Astrocyte (in vitro differentiated cells and primary cell): ENCODE measurements around the gene NPC1L1.

Experiments used
- EZH2 ChIP-seq: IDR thresholded peaks from 2 replicates; pipeline ENCODE4 v1.6.1; 2012; ENCODE audit warnings: mild to moderate bottlenecking, low read length, inconsistent platforms; ENCODE audit not compliant: insufficient read depth
- TF ChIP-seq, protein P1 (sequence below): IDR thresholded peaks from 2 replicates; pipeline ENCODE4 v1.5.1; 2011; ENCODE audit warnings: low read depth, mild to moderate bottlenecking, inconsistent platforms, low read length, moderate library complexity; ENCODE audit not compliant: insufficient read depth

DNA sequence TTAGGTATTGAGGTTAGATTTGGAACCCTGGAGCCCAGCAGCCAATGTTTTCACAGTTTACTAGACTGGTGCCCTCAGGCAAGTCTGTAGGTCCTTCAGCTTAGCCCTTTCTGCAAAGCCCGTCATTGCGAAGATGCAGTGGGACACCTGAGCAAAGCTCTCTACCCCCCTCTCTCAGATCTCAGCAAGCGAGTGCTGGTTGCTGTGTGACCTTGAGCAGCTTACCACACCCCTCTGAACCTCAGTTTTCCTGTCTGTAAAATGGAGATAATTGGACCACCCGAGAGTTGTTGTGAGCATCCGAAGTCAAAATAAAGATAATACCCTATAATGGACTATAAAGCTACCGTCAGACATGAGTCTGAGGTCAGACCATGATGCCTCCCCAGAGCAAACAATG lies 3.7 kb downstream of the NPC1L1 start:
- TF ChIP-seq, protein P1, sequence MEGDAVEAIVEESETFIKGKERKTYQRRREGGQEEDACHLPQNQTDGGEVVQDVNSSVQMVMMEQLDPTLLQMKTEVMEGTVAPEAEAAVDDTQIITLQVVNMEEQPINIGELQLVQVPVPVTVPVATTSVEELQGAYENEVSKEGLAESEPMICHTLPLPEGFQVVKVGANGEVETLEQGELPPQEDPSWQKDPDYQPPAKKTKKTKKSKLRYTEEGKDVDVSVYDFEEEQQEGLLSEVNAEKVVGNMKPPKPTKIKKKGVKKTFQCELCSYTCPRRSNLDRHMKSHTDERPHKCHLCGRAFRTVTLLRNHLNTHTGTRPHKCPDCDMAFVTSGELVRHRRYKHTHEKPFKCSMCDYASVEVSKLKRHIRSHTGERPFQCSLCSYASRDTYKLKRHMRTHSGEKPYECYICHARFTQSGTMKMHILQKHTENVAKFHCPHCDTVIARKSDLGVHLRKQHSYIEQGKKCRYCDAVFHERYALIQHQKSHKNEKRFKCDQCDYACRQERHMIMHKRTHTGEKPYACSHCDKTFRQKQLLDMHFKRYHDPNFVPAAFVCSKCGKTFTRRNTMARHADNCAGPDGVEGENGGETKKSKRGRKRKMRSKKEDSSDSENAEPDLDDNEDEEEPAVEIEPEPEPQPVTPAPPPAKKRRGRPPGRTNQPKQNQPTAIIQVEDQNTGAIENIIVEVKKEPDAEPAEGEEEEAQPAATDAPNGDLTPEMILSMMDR: no peak
- TF ChIP-seq EZH2: no peak
